Right lobe of liver (tissue), 6 donors: ENCODE measurements around the gene TPBG. TPM values are rescaled to one million over a fixed set of nuclear protein-coding genes. Genes with fewer than 3 reads are reported as not detected.

Experiments used
- ATAC-seq, 4 donors: fragments of 200-7000 bp; cut with Tn5 transposase; one replicate each; pipeline ENCODE4 v1.9.1; 2020; ENCODE audit warnings: mild to moderate bottlenecking in 4 of 4, moderate library complexity in 4 of 4
- DNase-seq, 3 donors: peaks; one replicate each; pipeline ENCODE4 v3.0.0-alpha.2; 2020
- H3K27ac ChIP-seq, 3 donors: fragments of 200-600 bp; one replicate each; pipeline ENCODE4 v1.8.0; 2022
- H3K27me3 ChIP-seq, 2 donors: fragments of 200-600 bp; one replicate each; pipeline ENCODE4 v1.8.0; 2022
- H3K36me3 ChIP-seq, 4 donors: fragments of 200-600 bp; sonication (generic) in 1 of 4; one replicate each; pipeline versions ENCODE4 v1.5.1 to v1.8.0; 2017 to 2022; ENCODE audit warnings: control low read depth in 1 of 4
- H3K4me1 ChIP-seq, 4 donors: fragments of 200-600 bp; sonication (generic) in 1 of 4; one replicate each; pipeline versions ENCODE4 v1.5.1 to v1.8.0; 2017 to 2022; ENCODE audit warnings: control low read depth in 1 of 4
- H3K4me3 ChIP-seq, 3 donors: fragments of 200-600 bp; one replicate each; pipeline ENCODE4 v1.8.0; 2022
- H3K9me3 ChIP-seq, 4 donors: fragments of 200-600 bp; sonication (generic) in 1 of 4; one replicate each; pipeline versions ENCODE4 v1.5.1 to v1.8.0; 2017 to 2022; ENCODE audit warnings: control low read depth in 1 of 4
- CTCF ChIP-seq, 4 donors: fragments of 200-600 bp in 3 of 4; fragments of 450-650 bp in 1 of 4; IDR thresholded peaks; one replicate each; pipeline versions ENCODE4 v1.5.1 to v1.8.0; 2016 to 2022; ENCODE audit warnings: antibody characterized with exemption in 4 of 4, mild to moderate bottlenecking in 2 of 4
- POLR2A ChIP-seq: fragments of 450-650 bp; IDR thresholded peaks from one replicate; pipeline ENCODE4 v1.6.1; 2017; ENCODE audit warnings: antibody characterized with exemption, mild to moderate bottlenecking
- WGBS: methylation state at CpG from one replicate; pipeline ENCODE4 v1.1.6; 2018; ENCODE audit warnings: low coverage, low lambda C conversion rate; ENCODE audit not compliant: insufficient coverage; ENCODE audit errors: missing lambda C conversion rate; 5-methylcytosine and 5-hydroxymethylcytosine counted together
- intact Hi-C, 2 donors: fragments of 100-400 bp; cut with DNase I; formaldehyde crosslinking; loops; one replicate each; pipeline versions ENCODE4 v1.11.2 to v1.14.1; 2022
- total RNA-seq, 6 experiments: library from RNA; depleted of rRNA in 2 of 6; stranded (reverse); fragments of >200 nt in 2 of 6; fragmentation: NEBNext Ultra II Directional in 3 of 6; extraction: Animal tissue kit (Norgen Biotek cat#: 25700) in 3 of 6; gene quantifications; one replicate each; pipeline versions ENCODE4 v1.1.0 to v1.2.4, GENCODE V29; 2016 to 2023
- donor health status: DM: no; HTN: yes; CAD: no.
- donor health status: DM: no; HTN: no; CAD: no.
- donor health status: DM: no; HTN: no; CAD: no.
- donor health status: DM: no; HTN: yes; CAD: no.
- donor health status: DM: no; HTN: yes; CAD: no.

The TPBG gene
- total RNA-seq, 6 experiments from 2014 or later, result 0.42 to 1.4 (median 0.99) TPM

GRCh38 chr6:82410151-82410648 is 46.6 kb downstream of the TPBG start:
- 58% methylated on average over 3 of the region's 3 CpGs for WGBS
- no peaks in the 10 kb centered on the region for H3K4me1 ChIP-seq
- DNase-seq (no peak), ATAC-seq (no peak)
- no peaks in the 10 kb centered on the region for H3K9me3 ChIP-seq
- no peak overlapping the region for H3K4me3 ChIP-seq
- no peak overlapping the region for H3K27ac ChIP-seq
- intact Hi-C loops, result no loop called here
- no peak for TF ChIP-seq CTCF (IDR thresholded peaks at IDR 0.05)
- TF ChIP-seq POLR2A, result no peak
- H3K27me3 ChIP-seq, result no peaks in the 10 kb centered on the region
- H3K36me3 ChIP-seq, result no peaks in the 10 kb centered on the region

- ATAC-seq (no peak), DNase-seq (no peak)
- Histone ChIP-seq H3K4me1 (no peaks in the 10 kb centered on the region), H3K4me3 (no peak overlapping the region), H3K9me3 (no peaks in the 10 kb centered on the region), H3K27ac (no peak overlapping the region), H3K36me3 (no peaks in the 10 kb centered on the region), H3K27me3 (no peaks in the 10 kb centered on the region)
- 31% methylated on average over 2 of the region's 2 CpGs for WGBS
- intact Hi-C loops, result no loop called here
- no peak for TF ChIP-seq POLR2A
- TF ChIP-seq CTCF (IDR thresholded peaks at IDR 0.05), result no peak
Measured at GRCh38 chr6:82413868-82414267, 50.3 kb downstream of the TPBG start.

- no peak for TF ChIP-seq POLR2A
- TF ChIP-seq CTCF (IDR thresholded peaks at IDR 0.05), result no peak
- H3K4me1 ChIP-seq, result no peaks in the 10 kb centered on the region
- no peak overlapping the region for H3K4me3 ChIP-seq
- no peak for ATAC-seq
- WGBS, result 86% methylated on average over 1 of the region's 1 CpG
- H3K27me3 ChIP-seq, result no peaks in the 10 kb centered on the region
- no peak overlapping the region for H3K27ac ChIP-seq
- no peaks in the 10 kb centered on the region for H3K36me3 ChIP-seq
- H3K9me3 ChIP-seq, result no peaks in the 10 kb centered on the region
- DNase-seq, result no peak
- intact Hi-C loops, result no loop called here
Measured at GRCh38 chr6:82415820-82416219, 52.2 kb downstream of the TPBG start.

GRCh38 chr6:82416346-82416745 is 52.7 kb downstream of the TPBG start:
- ATAC-seq, result no peak
- no peak overlapping the region for H3K4me3 ChIP-seq
- DNase-seq, result no peak
- no peaks in the 10 kb centered on the region for H3K4me1 ChIP-seq
- H3K27ac ChIP-seq, result no peak overlapping the region
- 19% methylated on average over 2 of the region's 2 CpGs for WGBS
- no peaks in the 10 kb centered on the region for H3K36me3 ChIP-seq
- no peaks in the 10 kb centered on the region for H3K9me3 ChIP-seq
- TF ChIP-seq CTCF (IDR thresholded peaks at IDR 0.05) (no peak), POLR2A (no peak)
- no peaks in the 10 kb centered on the region for H3K27me3 ChIP-seq
- intact Hi-C loops, result no loop called here

Other genes with a start within 250 kb of the TPBG start
- gene IBTK, start 116.1 kb upstream of the TPBG start, total RNA-seq, result 10 to 100 TPM; 24.9 to 44.5 (median 28.9) TPM